ENCODE results near the gene WDR54. TPM values are rescaled to one million over a fixed set of nuclear protein-coding genes. Genes with fewer than 3 reads are reported as not detected.

The WDR54 gene
- total and polyA plus RNA-seq, 10 of the 15 experiments (the other 5 are each of a cell fraction or from before 2014, with no cell fraction given) = 38.2 to 116 (median 89.1) TPM

GRCh38 chr2:74458132-74458937, 36.8 kb downstream of the WDR54 start, which contains the start of gene WBP1 (continued):
- TF ChIP-seq REST (IDR thresholded peaks at IDR 0.05; ENCODE audit: low read depth, low read length) (no peak), ZBED1 (IDR thresholded peaks at IDR 0.05; ENCODE audit: borderline replicate concordance) (peak; percentile 47), JUNB (IDR thresholded peaks at IDR 0.05) (no peak), TARDBP (IDR thresholded peaks at IDR 0.05; ENCODE audit: borderline replicate concordance) (0 out of 2 replicates have a peak, but pooled peaks have one; percentile 43), CREB1 (IDR thresholded peaks at IDR 0.05; ENCODE audit: low read depth) (peak; percentile 92), RAD51 (IDR thresholded peaks at IDR 0.05) (no peak), SUPT20H (IDR thresholded peaks at IDR 0.05; ENCODE audit: borderline replicate concordance, control insufficient read depth, low read depth, low read length) (no peak), ESRRA (IDR thresholded peaks at IDR 0.05; ENCODE audit: low read length) (no peak), CHD1 (IDR thresholded peaks at IDR 0.05; ENCODE audit: low read depth, low read length) (no peak), ZBTB33 (IDR thresholded peaks at IDR 0.05) (no peak), USF1 (IDR thresholded peaks at IDR 0.05; ENCODE audit: borderline replicate concordance, extremely low read length, insufficient read depth, low read depth, low read length) (no peak), TBL1XR1 (IDR thresholded peaks at IDR 0.05; ENCODE audit: low read depth, low read length) (no peak), RUNX3 (IDR thresholded peaks at IDR 0.05; ENCODE audit: low read length) (no peak; the same call in 1 of the 2 replicates), SREBF1 (IDR thresholded peaks at IDR 0.05; ENCODE audit: low read length) (no peak), RFX5 (IDR thresholded peaks at IDR 0.05; ENCODE audit: low read depth, low read length) (peak; percentile 89), ZNF24 (IDR thresholded peaks at IDR 0.05) (no peak), ATF2 (IDR thresholded peaks at IDR 0.05; ENCODE audit: low read length) (no peak), RELA (IDR thresholded peaks at IDR 0.05; ENCODE audit: borderline replicate concordance, partially characterized antibody) (no peak), ZSCAN29 (IDR thresholded peaks at IDR 0.05) (no peak), TAF1 (IDR thresholded peaks at IDR 0.05; ENCODE audit: borderline replicate concordance, low read depth, low read length) (no peak), ASH2L (IDR thresholded peaks at IDR 0.05; ENCODE audit: borderline replicate concordance, low read depth) (no peak), POLR2A (IDR thresholded peaks at IDR 0.05; ENCODE audit: low read depth, low read length) (peak; percentile 68)

All from GM12878 (cell line).